Measurements from ENCODE around the gene ZNF705A.
"Not testable (repeated sequence)": the region's sequence is repeated elsewhere in the genome, so short reads cannot be mapped to it uniquely, and the experiment has no call there.

GRCh38 chr12:8227732-8228077 is 70.9 kb downstream of the ZNF705A start:
- TF ChIP-seq CTCF, POLR2A (IDR thresholded peaks at IDR 0.05): not testable (repeated sequence)
